Neural cell (in vitro differentiated cells): Measurements from ENCODE around the gene PLEKHG3. TPM values are rescaled to one million over a fixed set of nuclear protein-coding genes. Genes with fewer than 3 reads are reported as not detected.

Experiments
- H2AFZ ChIP-seq: fragments of 200-600, 300-800 bp; sonication (generic), shearing (Covaris generic); 2 replicates; pipeline ENCODE4 v1.6.0; 2014; ENCODE audit warnings: low read depth, mild to moderate bottlenecking, antibody characterized with exemption, low read length, moderate library complexity
- H3F3A ChIP-seq: fragments of 200-600 bp; shearing (Covaris generic); 2 replicates; pipeline ENCODE4 v1.6.1; 2016; ENCODE audit warnings: mild to moderate bottlenecking, moderate library complexity, mixed read lengths, antibody characterized with exemption, low read length; ENCODE audit not compliant: insufficient read depth, poor library complexity, severe bottlenecking
- H3K27ac ChIP-seq: fragments of 200-600, 300-800 bp; sonication (generic), shearing (Covaris generic); 2 replicates; pipeline ENCODE4 v1.5.1; 2014; ENCODE audit warnings: mild to moderate bottlenecking, low read length, moderate library complexity
- H3K27me3 ChIP-seq: fragments of 300-800, 200-600 bp; sonication (generic), shearing (Covaris generic); 2 replicates; pipeline ENCODE4 v1.6.0; 2014; ENCODE audit warnings: mild to moderate bottlenecking, low read depth, low read length, moderate library complexity; ENCODE audit not compliant: insufficient read depth
- H3K36me3 ChIP-seq: fragments of 300-800, 200-600 bp; sonication (generic), shearing (Covaris generic); 2 replicates; pipeline ENCODE4 v1.5.1; 2014; ENCODE audit warnings: mild to moderate bottlenecking, antibody characterized with exemption, low read length, moderate library complexity; ENCODE audit not compliant: insufficient read depth
- H3K4me2 ChIP-seq: fragments of 300-800, 200-600 bp; sonication (generic), shearing (Covaris generic); 2 replicates; pipeline ENCODE4 v1.6.0; 2014; ENCODE audit warnings: mild to moderate bottlenecking, low read length
- H3K4me3 ChIP-seq: fragments of 300-800, 200-600 bp; sonication (generic), shearing (Covaris generic); 2 replicates; pipeline ENCODE4 v1.5.1; 2014; ENCODE audit warnings: mild to moderate bottlenecking, low read length, moderate library complexity
- H3K79me2 ChIP-seq: fragments of 200-600 bp; shearing (Covaris generic); replicated peaks from 2 replicates; pipeline ENCODE4 v1.6.0; 2014; ENCODE audit warnings: mild to moderate bottlenecking, low read length, moderate library complexity; ENCODE audit not compliant: insufficient read depth
- H3K9ac ChIP-seq: fragments of 300-800, 200-600 bp; sonication (generic), shearing (Covaris generic); 2 replicates; pipeline ENCODE4 v1.6.1; 2016; ENCODE audit warnings: mild to moderate bottlenecking, low read length, mixed read lengths
- H3K9me2 ChIP-seq: fragments of 200-600 bp; shearing (Covaris generic); 2 replicates; pipeline ENCODE4 v1.6.1; 2016; ENCODE audit warnings: mild to moderate bottlenecking, low read length, mixed read lengths; ENCODE audit not compliant: insufficient read depth
- H3K9me3 ChIP-seq: fragments of 200-600, 300-800 bp; sonication (generic), shearing (Covaris generic); 2 replicates; pipeline ENCODE4 v1.6.1; 2016; ENCODE audit warnings: mild to moderate bottlenecking, mixed run types, low read length, moderate library complexity, mixed read lengths
- H4K20me1 ChIP-seq: fragments of 200-600 bp; shearing (Covaris generic); 2 replicates; pipeline ENCODE4 v1.6.1; 2016; ENCODE audit warnings: mild to moderate bottlenecking, mixed run types; ENCODE audit not compliant: insufficient read depth
- CTCF ChIP-seq: fragments of 450-650 bp; IDR thresholded peaks from 2 replicates; pipeline ENCODE4 v1.5.1; 2014; ENCODE audit warnings: antibody characterized with exemption, mild to moderate bottlenecking, moderate library complexity; ENCODE audit not compliant: poor library complexity, severe bottlenecking
- EP300 ChIP-seq: fragments of 450-650 bp; conservative IDR thresholded peaks from 2 replicates; pipeline ENCODE4 v1.6.1; 2014; ENCODE audit warnings: antibody characterized with exemption, mild to moderate bottlenecking, moderate library complexity; ENCODE audit not compliant: poor library complexity, severe bottlenecking
- EZH2 ChIP-seq: fragments of 200-600, 300-800 bp; shearing (Covaris generic), sonication (generic); IDR thresholded peaks from 2 replicates; pipeline ENCODE4 v1.6.1; 2014; ENCODE audit warnings: antibody characterized with exemption, low read length, borderline replicate concordance, mild to moderate bottlenecking; ENCODE audit not compliant: insufficient read depth, poor library complexity, severe bottlenecking
- MXI1 ChIP-seq: fragments of 450-650 bp; conservative IDR thresholded peaks from 2 replicates; pipeline ENCODE4 v1.6.1; 2014; ENCODE audit warnings: antibody characterized with exemption, mild to moderate bottlenecking; ENCODE audit not compliant: poor library complexity, severe bottlenecking
- POLR2AphosphoS5 ChIP-seq: IDR thresholded peaks from 2 replicates; pipeline ENCODE4 v1.6.1; 2012
- RAD21 ChIP-seq: fragments of 450-650 bp; conservative IDR thresholded peaks from 2 replicates; pipeline ENCODE4 v1.6.1; 2014; ENCODE audit warnings: antibody characterized with exemption, mild to moderate bottlenecking, moderate library complexity
- REST ChIP-seq: IDR thresholded peaks from 2 replicates; pipeline ENCODE4 v1.6.1; 2012; ENCODE audit warnings: borderline replicate concordance
- SMC3 ChIP-seq: fragments of 450-650 bp; conservative IDR thresholded peaks from 2 replicates; pipeline ENCODE4 v1.6.1; 2014; ENCODE audit warnings: antibody characterized with exemption, mild to moderate bottlenecking, moderate library complexity; ENCODE audit not compliant: poor library complexity
- TAF1 ChIP-seq: IDR thresholded peaks from 2 replicates; pipeline ENCODE4 v1.6.1; 2012; ENCODE audit warnings: low read depth
- polyA plus RNA-seq: library from polyadenylated mRNA; depleted of rRNA; stranded (reverse); fragments of >200 nt; gene quantifications from 2 replicates; pipeline ENCODE4 v1.2.3, GENCODE V29; 2014

PLEKHG3 gene
- polyA plus RNA-seq, 1 donor from 2014 or later, result 15.8 TPM

- Histone ChIP-seq H3K36me3 (no peaks in the 10 kb centered on the region), H3K9me3 (no peaks in the 10 kb centered on the region), H2AFZ (no peak overlapping the region), H4K20me1 (no peaks in the 10 kb centered on the region), H3F3A (no peaks in the 10 kb centered on the region), H3K4me2 (no peak overlapping the region), H3K9ac (no peak overlapping the region), H3K27ac (no peak overlapping the region), H3K27me3 (peaks cover 18% of the 10 kb centered on the region), H3K79me2 (peaks cover 8% of the 10 kb centered on the region), H3K9me2 (no peaks in the 10 kb centered on the region), H3K4me3 (no peak overlapping the region)
- TF ChIP-seq MXI1 (no peak), POLR2AphosphoS5 (no peak), CTCF (no peak), TAF1 (no peak), EZH2 (no peak), REST (no peak), RAD21 (no peak), SMC3 (no peak), EP300 (no peak)
These were observed 3.3 kb upstream of the PLEKHG3 start for GRCh38 chr14:64700894-64701293.

- Histone ChIP-seq H3K9ac (no peak overlapping the region), H3K79me2 (peaks cover 16% of the 10 kb centered on the region), H3K36me3 (no peaks in the 10 kb centered on the region), H3K4me2 (no peak overlapping the region), H3K9me2 (no peaks in the 10 kb centered on the region), H3K27ac (no peak overlapping the region), H2AFZ (no peak overlapping the region), H4K20me1 (no peaks in the 10 kb centered on the region), H3K9me3 (no peaks in the 10 kb centered on the region), H3K4me3 (no peak overlapping the region), H3F3A (no peaks in the 10 kb centered on the region), H3K27me3 (peaks cover 18% of the 10 kb centered on the region)
- TF ChIP-seq SMC3 (no peak), EP300 (no peak), EZH2 (no peak), REST (no peak)
These were observed 2.6 kb upstream of the PLEKHG3 start for GRCh38 chr14:64701660-64702059.
